KOPT-K1 (cell line): Measurements from ENCODE around the gene C10orf105.

ENCODE experiments used
- H3K27ac ChIP-seq: fragments of 200-600 bp; sonication (generic); 2 replicates; pipeline ENCODE4 v1.5.1; 2016; ENCODE audit warnings: antibody characterized with exemption, mild to moderate bottlenecking, low read depth, low read length; ENCODE audit not compliant: poor library complexity, severe bottlenecking
- H3K36me3 ChIP-seq: fragments of 200-600 bp; sonication (generic); 2 replicates; pipeline ENCODE4 v1.5.1; 2017; ENCODE audit warnings: antibody characterized with exemption, mild to moderate bottlenecking, low read length, moderate library complexity; ENCODE audit not compliant: insufficient read depth
- H3K9me3 ChIP-seq: fragments of 200-600 bp; sonication (generic); 2 replicates; pipeline ENCODE4 v1.5.1; 2017; ENCODE audit warnings: antibody characterized with exemption, low read length, mild to moderate bottlenecking; ENCODE audit not compliant: insufficient read depth, poor library complexity, severe bottlenecking

Gene C10orf105

GRCh38 chr10:71708301-71708703 lies 11.3 kb downstream of the C10orf105 start:
- no peaks in the 10 kb centered on the region for H3K36me3 ChIP-seq

GRCh38 chr10:71707240-71707789 lies 12.3 kb downstream of the C10orf105 start:
- no peaks in the 10 kb centered on the region for H3K36me3 ChIP-seq
- no peaks in the 10 kb centered on the region for H3K9me3 ChIP-seq
- H3K27ac ChIP-seq, result no peak overlapping the region

More at GRCh38 chr10:71708301-71708703, 11.3 kb downstream of the C10orf105 start:
- no peaks in the 10 kb centered on the region for H3K9me3 ChIP-seq
- H3K27ac ChIP-seq, result peak overlapping the region; percentile 9

GRCh38 chr10:71706216-71707121 lies 13.1 kb downstream of the C10orf105 start:
- no peaks in the 10 kb centered on the region for H3K9me3 ChIP-seq
- H3K27ac ChIP-seq, result no peak overlapping the region
- no peaks in the 10 kb centered on the region for H3K36me3 ChIP-seq

- no peaks in the 10 kb centered on the region for H3K9me3 ChIP-seq
These were observed 14.0 kb downstream of the C10orf105 start for GRCh38 chr10:71705582-71705981.

GRCh38 chr10:71704816-71705215 lies 14.8 kb downstream of the C10orf105 start:
- Histone ChIP-seq H3K27ac (no peak overlapping the region), H3K36me3 (no peaks in the 10 kb centered on the region), H3K9me3 (no peaks in the 10 kb centered on the region)

More at GRCh38 chr10:71705582-71705981, 14.0 kb downstream of the C10orf105 start:
- Histone ChIP-seq H3K27ac (no peak overlapping the region), H3K36me3 (no peaks in the 10 kb centered on the region)

GRCh38 chr10:71703577-71703976 lies 16.0 kb downstream of the C10orf105 start:
- no peaks in the 10 kb centered on the region for H3K36me3 ChIP-seq
- H3K27ac ChIP-seq, result no peak overlapping the region
- H3K9me3 ChIP-seq, result no peaks in the 10 kb centered on the region

- Histone ChIP-seq H3K27ac (no peak overlapping the region), H3K9me3 (no peaks in the 10 kb centered on the region), H3K36me3 (no peaks in the 10 kb centered on the region)
These were observed 18.0 kb downstream of the C10orf105 start for GRCh38 chr10:71701496-71702132.

- no peaks in the 10 kb centered on the region for H3K36me3 ChIP-seq
- H3K9me3 ChIP-seq, result no peaks in the 10 kb centered on the region
- no peak overlapping the region for H3K27ac ChIP-seq
These were observed 18.7 kb downstream of the C10orf105 start for GRCh38 chr10:71700731-71701368.

GRCh38 chr10:71698737-71699136 lies 20.8 kb downstream of the C10orf105 start:
- Histone ChIP-seq H3K27ac (no peak overlapping the region), H3K9me3 (no peaks in the 10 kb centered on the region), H3K36me3 (no peaks in the 10 kb centered on the region)

- Histone ChIP-seq H3K36me3 (no peaks in the 10 kb centered on the region), H3K27ac (no peak overlapping the region), H3K9me3 (no peaks in the 10 kb centered on the region)
These were observed 21.5 kb downstream of the C10orf105 start for GRCh38 chr10:71697938-71698709.

- no peaks in the 10 kb centered on the region for H3K9me3 ChIP-seq
- H3K27ac ChIP-seq, result no peak overlapping the region
- H3K36me3 ChIP-seq, result no peaks in the 10 kb centered on the region
These were observed 22.8 kb downstream of the C10orf105 start for GRCh38 chr10:71696628-71697326.

- Histone ChIP-seq H3K36me3 (no peaks in the 10 kb centered on the region), H3K9me3 (no peaks in the 10 kb centered on the region), H3K27ac (no peak overlapping the region)
These were observed 23.8 kb downstream of the C10orf105 start for GRCh38 chr10:71695502-71696476.

- Histone ChIP-seq H3K27ac (peak overlapping the region; percentile 39), H3K36me3 (no peaks in the 10 kb centered on the region), H3K9me3 (no peaks in the 10 kb centered on the region)
These were observed 25.0 kb downstream of the C10orf105 start for GRCh38 chr10:71694567-71694968.
